Measurements from ENCODE around the gene RASGEF1C. TPM values are rescaled to one million over a fixed set of nuclear protein-coding genes. Genes with fewer than 3 reads are reported as not detected.

RASGEF1C gene
- total and polyA plus RNA-seq, 4 donors = 0.09 to 0.10 TPM; not detected in 2

GRCh38 chr5:180074462-180074861 is 134.5 kb downstream of the RASGEF1C start:
- Histone ChIP-seq H3K27ac (ENCODE audit: low read depth in 1 of 2, low read length in 2 of 2) (no peak overlapping the region), H3K4me3 (ENCODE audit: low read depth in 1 of 3, low read length in 3 of 3) (no peak overlapping the region), H3K9ac (ENCODE audit: low read depth in 1 of 2, low read length in 2 of 2) (no peak overlapping the region), H3K36me3 (ENCODE audit: control insufficient read depth in 4 of 4, insufficient read depth in 3 of 4, low read depth in 1 of 4, low read length in 3 of 4) (no peaks in the 10 kb centered on the region), H3K9me3 (ENCODE audit: control insufficient read depth in 4 of 4, low read length in 3 of 4) (no peaks in the 10 kb centered on the region), H3K27me3 (ENCODE audit: control insufficient read depth in 4 of 4, insufficient read depth in 4 of 4, low read length in 3 of 4) (no peaks in the 10 kb centered on the region), H3K4me1 (ENCODE audit: control insufficient read depth in 4 of 4, insufficient read depth in 4 of 4, low read length in 3 of 4) (peaks cover 7 to 66% (median 44%) of the 10 kb centered on the region in 4 donors)
- DNase-seq (ENCODE audit: low spot score) = no peak
- TF ChIP-seq ZBTB33 (IDR thresholded peaks at IDR 0.05) = no peak
- TF ChIP-seq TAF1 (conservative IDR thresholded peaks at IDR 0.05) = no peak
- TF ChIP-seq HNF4G (IDR thresholded peaks at IDR 0.05) = no peak
- no peak for TF ChIP-seq FOXA1 (IDR thresholded peaks at IDR 0.05)
- TF ChIP-seq, protein P1, sequence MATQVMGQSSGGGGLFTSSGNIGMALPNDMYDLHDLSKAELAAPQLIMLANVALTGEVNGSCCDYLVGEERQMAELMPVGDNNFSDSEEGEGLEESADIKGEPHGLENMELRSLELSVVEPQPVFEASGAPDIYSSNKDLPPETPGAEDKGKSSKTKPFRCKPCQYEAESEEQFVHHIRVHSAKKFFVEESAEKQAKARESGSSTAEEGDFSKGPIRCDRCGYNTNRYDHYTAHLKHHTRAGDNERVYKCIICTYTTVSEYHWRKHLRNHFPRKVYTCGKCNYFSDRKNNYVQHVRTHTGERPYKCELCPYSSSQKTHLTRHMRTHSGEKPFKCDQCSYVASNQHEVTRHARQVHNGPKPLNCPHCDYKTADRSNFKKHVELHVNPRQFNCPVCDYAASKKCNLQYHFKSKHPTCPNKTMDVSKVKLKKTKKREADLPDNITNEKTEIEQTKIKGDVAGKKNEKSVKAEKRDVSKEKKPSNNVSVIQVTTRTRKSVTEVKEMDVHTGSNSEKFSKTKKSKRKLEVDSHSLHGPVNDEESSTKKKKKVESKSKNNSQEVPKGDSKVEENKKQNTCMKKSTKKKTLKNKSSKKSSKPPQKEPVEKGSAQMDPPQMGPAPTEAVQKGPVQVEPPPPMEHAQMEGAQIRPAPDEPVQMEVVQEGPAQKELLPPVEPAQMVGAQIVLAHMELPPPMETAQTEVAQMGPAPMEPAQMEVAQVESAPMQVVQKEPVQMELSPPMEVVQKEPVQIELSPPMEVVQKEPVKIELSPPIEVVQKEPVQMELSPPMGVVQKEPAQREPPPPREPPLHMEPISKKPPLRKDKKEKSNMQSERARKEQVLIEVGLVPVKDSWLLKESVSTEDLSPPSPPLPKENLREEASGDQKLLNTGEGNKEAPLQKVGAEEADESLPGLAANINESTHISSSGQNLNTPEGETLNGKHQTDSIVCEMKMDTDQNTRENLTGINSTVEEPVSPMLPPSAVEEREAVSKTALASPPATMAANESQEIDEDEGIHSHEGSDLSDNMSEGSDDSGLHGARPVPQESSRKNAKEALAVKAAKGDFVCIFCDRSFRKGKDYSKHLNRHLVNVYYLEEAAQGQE (IDR thresholded peaks at IDR 0.05) = no peak
- no peak for TF ChIP-seq HNF4A (conservative IDR thresholded peaks at IDR 0.05)
- WGBS = 92% methylated on average over 4 of the region's 4 CpGs

DNA sequence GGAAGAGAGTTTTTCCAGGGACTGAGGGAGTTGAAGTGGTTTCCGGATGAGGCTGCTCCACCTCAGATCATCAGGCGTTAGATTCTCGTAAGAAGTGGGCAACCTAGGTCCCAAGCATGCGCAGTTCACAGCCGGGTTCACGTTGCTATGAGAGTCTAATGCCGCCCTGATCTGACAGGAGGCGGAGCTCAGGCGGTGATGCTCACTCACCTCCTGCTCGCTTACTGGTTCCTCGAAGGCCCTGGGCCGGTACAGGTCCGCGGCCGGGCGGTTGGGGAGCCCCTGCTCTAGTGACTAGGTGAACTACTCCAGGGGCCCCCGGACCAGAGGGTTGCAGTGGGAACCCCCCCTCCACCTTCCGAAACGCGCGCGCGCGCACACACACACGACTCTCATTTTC is 136.5 kb downstream of the RASGEF1C start:
- Histone ChIP-seq H3K36me3 (ENCODE audit: control insufficient read depth in 4 of 4, insufficient read depth in 3 of 4, low read depth in 1 of 4, low read length in 3 of 4) (no peaks in the 10 kb centered on the region), H3K4me3 (ENCODE audit: low read depth in 1 of 3, low read length in 3 of 3) (no peak overlapping the region), H3K9ac (ENCODE audit: low read depth in 1 of 2, low read length in 2 of 2) (no peak overlapping the region), H3K27me3 (ENCODE audit: control insufficient read depth in 4 of 4, insufficient read depth in 4 of 4, low read length in 3 of 4) (no peaks in the 10 kb centered on the region), H3K27ac (ENCODE audit: low read depth in 1 of 2, low read length in 2 of 2) (peak overlapping the region in 1 of 2 donors; percentile 99), H3K9me3 (ENCODE audit: control insufficient read depth in 4 of 4, low read length in 3 of 4) (no peaks in the 10 kb centered on the region), H3K4me1 (ENCODE audit: control insufficient read depth in 4 of 4, insufficient read depth in 4 of 4, low read length in 3 of 4) (peaks cover 10 to 64% (median 43%) of the 10 kb centered on the region in 4 donors)
- no peak for DNase-seq (ENCODE audit: low spot score)
- 85% methylated on average over 25 of the region's 25 CpGs for WGBS
- TF ChIP-seq, protein P1 (IDR thresholded peaks at IDR 0.05) = no peak
- TF ChIP-seq GABPA (IDR thresholded peaks at IDR 0.05 in 1 of 2, conservative IDR thresholded peaks at IDR 0.05 in 1 of 2) = no peak
- TF ChIP-seq CTCF (IDR thresholded peaks at IDR 0.05; ENCODE audit: low read depth, low read length, missing input control) = no peak
- no peak for TF ChIP-seq JUND (IDR thresholded peaks at IDR 0.05)
- TF ChIP-seq FOXA2 (IDR thresholded peaks at IDR 0.05) = no peak
- no peak for TF ChIP-seq HNF4G (IDR thresholded peaks at IDR 0.05)
- TF ChIP-seq ZBTB33 (IDR thresholded peaks at IDR 0.05) = no peak
- TF ChIP-seq HNF4A (conservative IDR thresholded peaks at IDR 0.05) = no peak
- TF ChIP-seq TAF1 (conservative IDR thresholded peaks at IDR 0.05) = no peak
- TF ChIP-seq FOXA1 (IDR thresholded peaks at IDR 0.05) = no peak
- no peak for TF ChIP-seq NR2F2 (IDR thresholded peaks at IDR 0.05)
- no peak for TF ChIP-seq SP1 (IDR thresholded peaks at IDR 0.05)
- no peak for TF ChIP-seq RAD21 (IDR thresholded peaks at IDR 0.05)
- TF ChIP-seq RXRA (IDR thresholded peaks at IDR 0.05) = no peak
- no peak for TF ChIP-seq YY1 (IDR thresholded peaks at IDR 0.05)

Measured in liver (tissue), 9 donors.